WTC11 (cell line): ENCODE measurements around the gene ALPK1. TPM values are rescaled to one million over a fixed set of nuclear protein-coding genes. Genes with fewer than 3 reads are reported as not detected.

Experiments used
- AFF4 ChIP-seq: sonication (generic); formaldehyde crosslinking; IDR thresholded peaks from 2 replicates; pipeline ENCODE4 v1.8.1; 2023; ENCODE audit warnings: mild to moderate bottlenecking, missing genetic modification reagents, borderline replicate concordance
- AR ChIP-seq: fragments of 250-450 bp; sonication (Bioruptor Pico); IDR thresholded peaks from 2 replicates; pipeline ENCODE4 v1.9.0; 2021; ENCODE audit warnings: mild to moderate bottlenecking
- CBFB ChIP-seq: sonication (generic); formaldehyde crosslinking; IDR thresholded peaks from 2 replicates; pipeline ENCODE4 v1.8.1; 2022; ENCODE audit warnings: mild to moderate bottlenecking, low read depth, missing genetic modification reagents
- E2F1 ChIP-seq: sonication (generic); formaldehyde crosslinking; IDR thresholded peaks from 2 replicates; pipeline ENCODE4 v1.8.0; 2022; ENCODE audit warnings: mild to moderate bottlenecking, missing genetic modification reagents
- ETV6 ChIP-seq: sonication (generic); formaldehyde crosslinking; IDR thresholded peaks from 2 replicates; pipeline ENCODE4 v1.8.1; 2022; ENCODE audit warnings: mild to moderate bottlenecking, missing genetic modification reagents
- FOXK1 ChIP-seq: sonication (generic); formaldehyde crosslinking; IDR thresholded peaks from 2 replicates; pipeline ENCODE4 v1.8.0; 2022; ENCODE audit warnings: mild to moderate bottlenecking, moderate library complexity, missing genetic modification reagents
- GABPB1 ChIP-seq: sonication (generic); formaldehyde crosslinking; IDR thresholded peaks from 2 replicates; pipeline ENCODE4 v1.8.1; 2023; ENCODE audit warnings: mild to moderate bottlenecking, missing genetic modification reagents
- GRHL2 ChIP-seq: fragments of 250-450 bp; sonication (Bioruptor Pico); IDR thresholded peaks from 2 replicates; pipeline ENCODE4 v1.8.0; 2022; ENCODE audit warnings: mild to moderate bottlenecking, moderate library complexity; ENCODE audit not compliant: insufficient replicate concordance, severe bottlenecking
- GTF2I ChIP-seq: fragments of 250-450 bp; sonication (Bioruptor Pico); conservative IDR thresholded peaks from 2 replicates; pipeline ENCODE4 v1.4.0; 2021; ENCODE audit warnings: mild to moderate bottlenecking
- HMGXB4 ChIP-seq: sonication (generic); formaldehyde crosslinking; IDR thresholded peaks from 2 replicates; pipeline ENCODE4 v1.8.1; 2023; ENCODE audit warnings: mild to moderate bottlenecking, moderate library complexity, missing genetic modification reagents
- IRF2 ChIP-seq: sonication (generic); formaldehyde crosslinking; IDR thresholded peaks from 2 replicates; pipeline ENCODE4 v1.8.0; 2022; ENCODE audit warnings: low read depth, missing genetic modification reagents, borderline replicate concordance
- JAZF1 ChIP-seq: fragments of 250-450 bp; sonication (Bioruptor Pico); IDR thresholded peaks from 2 replicates; pipeline ENCODE4 v1.9.0; 2021; ENCODE audit warnings: moderate library complexity, mild to moderate bottlenecking, inconsistent platforms
- JUN ChIP-seq: sonication (generic); formaldehyde crosslinking; IDR thresholded peaks from 2 replicates; pipeline ENCODE4 v1.8.0; 2023; ENCODE audit warnings: mild to moderate bottlenecking, missing genetic modification reagents
- MYBL2 ChIP-seq: sonication (generic); formaldehyde crosslinking; IDR thresholded peaks from 2 replicates; pipeline ENCODE4 v1.8.1; 2023; ENCODE audit warnings: mild to moderate bottlenecking, moderate library complexity, missing genetic modification reagents
- OVOL2 ChIP-seq: fragments of 250-450 bp; sonication (Bioruptor Pico); IDR thresholded peaks from 2 replicates; pipeline ENCODE4 v1.9.0; 2021; ENCODE audit warnings: mild to moderate bottlenecking, borderline replicate concordance
- RORB ChIP-seq: fragments of 250-450 bp; sonication (Bioruptor Pico); IDR thresholded peaks from 2 replicates; pipeline ENCODE4 v1.9.0; 2021; ENCODE audit warnings: mild to moderate bottlenecking
- SMAD3 ChIP-seq: sonication (generic); formaldehyde crosslinking; IDR thresholded peaks from 2 replicates; pipeline ENCODE4 v1.8.0; 2022; ENCODE audit warnings: missing genetic modification reagents, mild to moderate bottlenecking, borderline replicate concordance
- TEAD1 ChIP-seq: sonication (generic); formaldehyde crosslinking; IDR thresholded peaks from 2 replicates; pipeline ENCODE4 v1.8.0; 2022; ENCODE audit warnings: mild to moderate bottlenecking, missing genetic modification reagents
- TEAD4 ChIP-seq: sonication (generic); formaldehyde crosslinking; IDR thresholded peaks from 2 replicates; pipeline ENCODE4 v1.8.0; 2022; ENCODE audit warnings: mild to moderate bottlenecking, missing genetic modification reagents
- TP53 ChIP-seq: sonication (generic); formaldehyde crosslinking; IDR thresholded peaks from 2 replicates; pipeline ENCODE4 v1.8.1; 2023; ENCODE audit warnings: mild to moderate bottlenecking, missing genetic modification reagents
- ZBTB43 ChIP-seq: sonication (generic); formaldehyde crosslinking; IDR thresholded peaks from 2 replicates; pipeline ENCODE4 v1.8.1; 2023; ENCODE audit warnings: mild to moderate bottlenecking, missing genetic modification reagents
- ZNF219 ChIP-seq: sonication (generic); formaldehyde crosslinking; IDR thresholded peaks from 2 replicates; pipeline ENCODE4 v1.8.0; 2023; ENCODE audit warnings: missing genetic modification reagents, mild to moderate bottlenecking, borderline replicate concordance
- ZNF232 ChIP-seq: sonication (generic); formaldehyde crosslinking; IDR thresholded peaks from 2 replicates; pipeline ENCODE4 v1.8.0; 2022; ENCODE audit warnings: mild to moderate bottlenecking, missing genetic modification reagents
- ZNF263 ChIP-seq: sonication (generic); formaldehyde crosslinking; IDR thresholded peaks from 2 replicates; pipeline ENCODE4 v1.8.1; 2022; ENCODE audit warnings: low read depth, mild to moderate bottlenecking, moderate library complexity, missing genetic modification reagents
- ZNF423 ChIP-seq: fragments of 250-450 bp; sonication (Bioruptor Pico); IDR thresholded peaks from 2 replicates; pipeline ENCODE4 v2.1.2; 2022; ENCODE audit warnings: mild to moderate bottlenecking, moderate library complexity
- ZNF425 ChIP-seq: fragments of 250-450 bp; sonication (Bioruptor Pico); conservative IDR thresholded peaks from 2 replicates; pipeline ENCODE4 v1.9.0; 2021; ENCODE audit warnings: mild to moderate bottlenecking
- total RNA-seq: library from RNA; stranded (reverse); gene quantifications from 3 replicates; pipeline ENCODE4 v1.2.3, GENCODE V29; 2021
- TF ChIP-seq, protein P1 (sequence below): sonication (generic); formaldehyde crosslinking; IDR thresholded peaks from 2 replicates; pipeline ENCODE4 v1.8.1; 2022; ENCODE audit warnings: mild to moderate bottlenecking, missing genetic modification reagents, moderate library complexity, borderline replicate concordance

ALPK1 gene
- total RNA-seq, 1 experiment from 2014 or later, result 0.50 TPM

DNA sequence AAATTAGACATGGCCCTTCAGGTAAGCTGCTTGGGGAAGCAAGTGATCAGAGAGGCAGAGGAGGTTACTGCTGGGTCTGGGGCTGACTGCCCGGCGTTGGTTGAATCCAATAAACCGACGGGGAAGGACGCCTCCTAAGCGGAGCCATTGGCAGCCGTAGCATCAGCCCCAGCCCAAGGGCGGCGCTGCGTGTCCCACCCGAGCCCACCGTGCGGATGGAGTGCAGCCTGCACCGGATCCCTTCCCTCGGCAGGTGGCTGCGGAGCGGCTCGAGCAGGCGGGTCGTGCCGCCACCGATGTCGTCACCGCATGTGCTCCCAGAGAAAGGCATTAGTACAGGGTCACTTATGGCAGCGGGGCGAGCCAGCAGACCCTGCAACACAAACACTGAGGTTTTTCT is 82.1 kb downstream of the ALPK1 start (continued):
- TF ChIP-seq E2F1 (no peak), GABPB1 (no peak), OVOL2 (CRISPR knock-in tag) (no peak), GRHL2 (CRISPR knock-in tag) (no peak), JAZF1 (CRISPR knock-in tag) (no peak), TEAD1 (CRISPR knock-in tag) (0 out of 2 replicates have a peak, but pooled peaks have one; percentile 51), IRF2 (CRISPR knock-in tag) (no peak), AFF4 (peak; percentile 80; the same call in 1 of the 2 replicates), ZNF263 (no peak), ZNF232 (CRISPR knock-in tag) (peak; percentile 86; the same call in 1 of the 2 replicates), JUN (CRISPR knock-in tag) (no peak), ZBTB43 (CRISPR knock-in tag) (no peak), ZNF423 (CRISPR knock-in tag) (no peak), GTF2I (no peak), FOXK1 (CRISPR knock-in tag) (peak; percentile 81; the same call in 1 of the 2 replicates), ETV6 (CRISPR knock-in tag) (peak; percentile 93; the same call in 1 of the 2 replicates), AR (CRISPR knock-in tag) (no peak), RORB (CRISPR knock-in tag) (no peak), HMGXB4 (CRISPR knock-in tag) (no peak), TEAD4 (CRISPR knock-in tag) (no peak), MYBL2 (CRISPR knock-in tag) (no peak), SMAD3 (CRISPR knock-in tag) (peak; percentile 93), CBFB (CRISPR knock-in tag) (peak; percentile 87; the same call in 1 of the 2 replicates), ZNF219 (CRISPR knock-in tag) (no peak), TP53 (CRISPR knock-in tag) (peak; percentile 87; the same call in 1 of the 2 replicates), ZNF425 (CRISPR knock-in tag) (no peak)
- TF ChIP-seq, protein P1, sequence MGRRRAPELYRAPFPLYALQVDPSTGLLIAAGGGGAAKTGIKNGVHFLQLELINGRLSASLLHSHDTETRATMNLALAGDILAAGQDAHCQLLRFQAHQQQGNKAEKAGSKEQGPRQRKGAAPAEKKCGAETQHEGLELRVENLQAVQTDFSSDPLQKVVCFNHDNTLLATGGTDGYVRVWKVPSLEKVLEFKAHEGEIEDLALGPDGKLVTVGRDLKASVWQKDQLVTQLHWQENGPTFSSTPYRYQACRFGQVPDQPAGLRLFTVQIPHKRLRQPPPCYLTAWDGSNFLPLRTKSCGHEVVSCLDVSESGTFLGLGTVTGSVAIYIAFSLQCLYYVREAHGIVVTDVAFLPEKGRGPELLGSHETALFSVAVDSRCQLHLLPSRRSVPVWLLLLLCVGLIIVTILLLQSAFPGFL (CRISPR knock-in tag), result no peak
